IMR-90 (cell line): ENCODE data around the gene SAFB2. TPM values are rescaled to one million over a fixed set of nuclear protein-coding genes. Genes with fewer than 3 reads are reported as not detected.

ENCODE experiments used
- ATAC-seq: fragments of 200-7000 bp; cut with Tn5 transposase; 2 replicates; pipeline ENCODE4 v1.9.1; 2020; ENCODE audit warnings: low read depth, mild to moderate bottlenecking, moderate library complexity
- BruUV-seq: library from RNA; stranded (reverse); fragments of 400-500 nt; replicated peaks from 2 replicates; lab custom pipeline; 2021; lab: Mats Ljungman, UMichigan
- CTCF ChIA-PET: fragments of 300-600 bp; formaldehyde crosslinking; extraction: SDS; loops from one replicate; lab custom pipeline; 2021; ENCODE audit warnings: antibody characterized with exemption; lab: Yijun Ruan, JAX
- POLR2A ChIA-PET: fragments of 300-600 bp; sonication (Branson Sonifier 250); formaldehyde crosslinking; loops from one replicate; lab custom pipeline; 2022; ENCODE audit warnings: antibody characterized with exemption; ENCODE audit not compliant: unreplicated experiment; lab: Charles Lee
- DNase-seq: peaks from one replicate; pipeline ENCODE4 v3.0.0; 2013
- H2AFZ ChIP-seq: replicated peaks from 2 replicates; pipeline ENCODE3; 2013; ENCODE audit warnings: low read length, mild to moderate bottlenecking; ENCODE audit not compliant: poor library complexity
- H2AK5ac ChIP-seq: 2 replicates; pipeline ENCODE4 v1.6.1; 2013; ENCODE audit warnings: low read depth, low read length, inconsistent platforms
- H2AK9ac ChIP-seq: replicated peaks from 2 replicates; pipeline ENCODE3; 2013; ENCODE audit warnings: mild to moderate bottlenecking, low read depth, low read length, moderate library complexity; ENCODE audit not compliant: poor library complexity
- H2BK120ac ChIP-seq: 2 replicates; pipeline ENCODE4 v1.6.1; 2013; ENCODE audit warnings: low read depth, low read length, inconsistent platforms
- H2BK15ac ChIP-seq: 3 replicates; pipeline ENCODE4 v1.6.1; 2013; ENCODE audit warnings: low read depth, low read length, inconsistent platforms
- H2BK20ac ChIP-seq: 2 replicates; pipeline ENCODE4 v1.6.1; 2013; ENCODE audit warnings: low read depth, mild to moderate bottlenecking, inconsistent platforms, low read length, moderate library complexity
- H2BK5ac ChIP-seq: 2 replicates; pipeline ENCODE4 v1.6.1; 2013; ENCODE audit warnings: mild to moderate bottlenecking, low read depth, low read length, inconsistent platforms; ENCODE audit not compliant: poor library complexity, severe bottlenecking
- H3K14ac ChIP-seq: replicated peaks from 2 replicates; pipeline ENCODE4 v1.6.1; 2013; ENCODE audit warnings: low read depth, low read length, inconsistent platforms
- H3K18ac ChIP-seq: 2 replicates; pipeline ENCODE4 v1.6.1; 2013; ENCODE audit warnings: low read depth, low read length, control low read depth
- H3K23ac ChIP-seq: 2 replicates; pipeline ENCODE4 v1.6.1; 2013; ENCODE audit warnings: low read depth, low read length, inconsistent platforms
- H3K27ac ChIP-seq: 2 replicates; pipeline ENCODE4 v1.5.1; 2013; ENCODE audit warnings: mild to moderate bottlenecking, control low read depth, low read length; ENCODE audit not compliant: insufficient read depth
- H3K27me3 ChIP-seq: 2 replicates; pipeline ENCODE4 v1.6.1; 2013; ENCODE audit warnings: low read length; ENCODE audit not compliant: control insufficient read depth, insufficient read depth
- H3K36me3 ChIP-seq: 2 replicates; pipeline ENCODE4 v1.6.1; 2013; ENCODE audit warnings: low read length, mixed read lengths; ENCODE audit not compliant: control insufficient read depth, insufficient read depth
- H3K4ac ChIP-seq: 2 replicates; pipeline ENCODE4 v1.6.1; 2013; ENCODE audit warnings: low read depth, low read length, inconsistent platforms
- H3K4me1 ChIP-seq: 2 replicates; pipeline ENCODE4 v1.6.1; 2013; ENCODE audit warnings: low read length, mixed read lengths; ENCODE audit not compliant: control insufficient read depth, insufficient read depth
- H3K4me2 ChIP-seq: 2 replicates; pipeline ENCODE4 v1.6.1; 2013; ENCODE audit warnings: low read depth, mild to moderate bottlenecking, control low read depth, low read length, moderate library complexity
- H3K4me3 ChIP-seq: 2 replicates; pipeline ENCODE4 v1.5.1; 2013; ENCODE audit warnings: low read depth, mild to moderate bottlenecking, control low read depth, low read length, moderate library complexity; ENCODE audit not compliant: insufficient read depth
- H3K56ac ChIP-seq: 2 replicates; pipeline ENCODE4 v1.6.1; 2013; ENCODE audit warnings: low read length, inconsistent platforms; ENCODE audit not compliant: insufficient read depth; ENCODE audit errors: extremely low read depth
- H3K79me1 ChIP-seq, 2 experiments: 2 replicates each; pipeline ENCODE4 v1.6.1; 2013; ENCODE audit warnings: low read length in 2 of 2, inconsistent platforms in 1 of 2, low read depth in 1 of 2
- H3K9ac ChIP-seq: 2 replicates; pipeline ENCODE4 v1.6.1; 2013; ENCODE audit warnings: low read depth, low read length, control low read depth
- H3K9me1 ChIP-seq: 2 replicates; pipeline ENCODE4 v1.6.1; 2013; ENCODE audit warnings: low read length, inconsistent platforms; ENCODE audit not compliant: insufficient read depth
- H3K9me3 ChIP-seq: 2 replicates; pipeline ENCODE4 v1.6.1; 2013; ENCODE audit warnings: low read length; ENCODE audit not compliant: control insufficient read depth, insufficient read depth
- H4K20me1 ChIP-seq: 2 replicates; pipeline ENCODE4 v1.6.1; 2013; ENCODE audit warnings: low read length, inconsistent platforms; ENCODE audit not compliant: insufficient read depth
- H4K5ac ChIP-seq: 2 replicates; pipeline ENCODE4 v1.6.1; 2013; ENCODE audit warnings: mild to moderate bottlenecking, low read depth, low read length, control low read depth
- H4K8ac ChIP-seq, 2 experiments: 2 replicates each; pipeline ENCODE4 v1.6.1; 2013; ENCODE audit warnings: low read depth in 2 of 2, low read length in 2 of 2, control low read depth in 1 of 2, inconsistent platforms in 1 of 2
- H4K91ac ChIP-seq: 2 replicates; pipeline ENCODE4 v1.6.1; 2013; ENCODE audit warnings: low read depth, low read length, inconsistent platforms; ENCODE audit not compliant: insufficient read depth
- BHLHE40 ChIP-seq: fragments of 150-350 bp; IDR thresholded peaks from 2 replicates; pipeline ENCODE4 v1.6.1; 2016; ENCODE audit warnings: mild to moderate bottlenecking, low read depth, low read length
- WGBS, 2 experiments: methylation state at CpG; one replicate each; pipeline versions ENCODE4 v1.1.5 to v1.1.7; 2013; ENCODE audit warnings: missing lambda C conversion rate in 2 of 2; ENCODE audit not compliant: insufficient read length in 1 of 2; ENCODE audit errors: extremely low coverage in 2 of 2; 5-methylcytosine and 5-hydroxymethylcytosine counted together
- dilution Hi-C: fragments of 300-500 bp; cut with HindIII; formaldehyde crosslinking; loops from one replicate; pipeline ENCODE4 v1.14.3; 2018; ENCODE audit warnings: low sequenced_read_pairs; ENCODE audit not compliant: unreplicated experiment
- in situ Hi-C: fragments of 300-500 bp; cut with MboI; formaldehyde crosslinking; loops from 3 replicates; pipeline ENCODE4 v1.14.3; 2019; ENCODE audit warnings: low sequenced_read_pairs, inconsistent platforms, mixed read lengths
- intact Hi-C: fragments of 100-400 bp; cut with micrococcal nuclease; formaldehyde crosslinking; loops from 2 replicates; pipeline ENCODE4 v1.10.0; 2022
- polyA plus RNA-seq, 3 experiments: library from polyadenylated mRNA; depleted of rRNA; stranded (reverse); fragments of >200 nt; gene quantifications; 2 replicates each; pipeline ENCODE4 v1.2.3, GENCODE V29; 2012; ENCODE audit warnings: low replicate concordance in 1 of 3
- total RNA-seq: library from RNA; depleted of rRNA; stranded (reverse); fragments of >200 nt; gene quantifications from 2 replicates; pipeline ENCODE4 v1.2.3, GENCODE V29; 2012

Gene SAFB2
- total and polyA plus RNA-seq, 2 of the 4 experiments (the other 2 are of a cell fraction): 11.8 to 26.2 TPM

- no peaks in the 10 kb centered on the region for H3K27me3 ChIP-seq
- no peak overlapping the region for H4K8ac ChIP-seq
- no peak overlapping the region for H4K91ac ChIP-seq
- no peak for TF ChIP-seq BHLHE40
- CTCF ChIA-PET: no interaction called here
- H3K4me3 ChIP-seq: no peak overlapping the region
- H3K9ac ChIP-seq: no peak overlapping the region
- H3K14ac ChIP-seq: no peak overlapping the region
- H3K4ac ChIP-seq: no peak overlapping the region
- no peak overlapping the region for H2AK9ac ChIP-seq
- in situ Hi-C loops (no loop called here), dilution Hi-C loops (no loop called here), intact Hi-C loops (no loop called here)
- no peak overlapping the region for H2BK120ac ChIP-seq
- H2BK20ac ChIP-seq: no peak overlapping the region
- H3K56ac ChIP-seq: no peak overlapping the region
- no peaks in the 10 kb centered on the region for H3K4me1 ChIP-seq
- no peak overlapping the region for H2AK5ac ChIP-seq
- no peak overlapping the region for H2AFZ ChIP-seq
- no TSS peak for BruUV-seq
- no peak overlapping the region for H4K5ac ChIP-seq
- no peak overlapping the region for H2BK15ac ChIP-seq
- H3K23ac ChIP-seq: no peak overlapping the region
- peaks cover 63% of the 10 kb centered on the region for H3K36me3 ChIP-seq
- DNase-seq: no peak
- POLR2A ChIA-PET: no interaction called here
- no peaks in the 10 kb centered on the region for H3K9me3 ChIP-seq
- no peaks in the 10 kb centered on the region for H3K9me1 ChIP-seq
- H2BK5ac ChIP-seq: no peak overlapping the region
- H4K20me1 ChIP-seq: no peaks in the 10 kb centered on the region; the same call in none of the 2 replicates
- WGBS, 2 experiments: 98% methylated on average over 10 of the region's 23 CpGs; no CpG with 5 or more reads in 1 of the 2 experiments
- H3K18ac ChIP-seq: no peak overlapping the region
- no peak overlapping the region for H3K27ac ChIP-seq
- H3K79me1 ChIP-seq: peaks cover 0 to 13% of the 10 kb centered on the region in 2 experiments; a peak in 2 of 4 replicates
- H3K4me2 ChIP-seq: no peak overlapping the region
- no peak for ATAC-seq
Observed at GRCh38 chr19:5587661-5588060, 34.9 kb downstream of the SAFB2 start.
